Fibroblast of skin of left quadriceps (primary cell): ENCODE results near the gene NR2E3.

Experiments
- DNase-seq, 2 experiments: peaks; one replicate each; pipeline ENCODE4 v3.0.0-alpha.2; 2013; ENCODE audit warnings: low read depth in 2 of 2

Gene NR2E3

DNA sequence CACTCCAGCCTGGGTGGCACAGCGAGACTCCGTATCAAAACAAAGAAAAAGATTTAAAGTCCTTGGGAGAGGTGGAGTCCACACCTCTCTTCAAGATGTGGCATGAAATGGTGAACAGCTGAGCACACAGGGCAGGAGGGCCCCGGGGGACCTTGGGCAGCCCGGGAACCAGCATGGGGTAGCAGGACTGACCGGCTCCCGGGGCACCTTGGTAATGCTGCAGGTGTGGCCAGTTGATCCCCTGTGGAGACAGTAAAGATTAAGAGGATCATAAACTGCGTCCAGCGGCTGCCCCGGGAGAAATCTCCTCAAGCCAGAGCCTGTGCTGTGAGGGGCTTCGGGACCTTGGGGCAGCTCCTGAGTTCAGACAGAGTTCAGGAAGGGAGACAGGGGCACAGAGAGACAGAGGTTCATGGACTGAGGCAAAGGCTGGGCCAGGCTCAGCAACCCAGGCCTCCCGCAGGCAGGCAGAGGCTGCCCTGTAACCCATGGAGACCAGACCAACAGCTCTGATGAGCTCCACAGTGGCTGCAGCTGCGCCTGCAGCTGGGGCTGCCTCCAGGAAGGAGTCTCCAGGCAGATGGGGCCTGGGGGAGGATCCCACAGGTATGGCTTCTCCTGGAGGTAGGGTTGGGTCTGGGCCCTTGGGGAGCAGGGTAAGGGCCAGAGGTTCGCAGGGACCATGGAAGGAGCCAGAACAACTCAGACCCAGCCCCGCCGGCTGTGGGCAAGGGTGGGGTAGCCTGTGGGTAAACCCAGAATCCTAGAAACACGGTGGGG lies at the start of gene NR2E3:
Gene NR2E3, plus strand, starts transcription at position 299 of the 780 bp plus-strand sequence. Its CDS starts 190 bp downstream, at position 489.
- DNase-seq = no peak

DNA sequence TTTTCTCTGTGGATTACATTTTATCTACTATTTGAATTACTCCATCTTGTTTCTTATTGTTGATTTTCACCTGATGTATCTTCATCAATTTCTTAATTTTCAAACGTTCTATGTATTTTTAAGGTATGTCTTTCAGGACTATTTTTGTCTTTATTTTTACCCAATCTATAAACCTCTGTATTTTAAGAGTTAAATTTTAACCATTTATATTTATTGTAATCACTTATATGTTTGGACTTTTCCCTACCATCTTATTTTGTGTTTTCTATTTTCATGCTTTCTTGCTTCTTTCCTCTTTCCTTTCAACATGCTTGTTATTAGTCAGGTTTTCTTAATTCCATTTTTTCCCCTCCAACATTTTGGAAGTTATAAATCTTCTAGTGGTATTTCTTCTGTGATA lies 49.5 kb upstream of the NR2E3 start:
- DNase-seq = no peak

DNA sequence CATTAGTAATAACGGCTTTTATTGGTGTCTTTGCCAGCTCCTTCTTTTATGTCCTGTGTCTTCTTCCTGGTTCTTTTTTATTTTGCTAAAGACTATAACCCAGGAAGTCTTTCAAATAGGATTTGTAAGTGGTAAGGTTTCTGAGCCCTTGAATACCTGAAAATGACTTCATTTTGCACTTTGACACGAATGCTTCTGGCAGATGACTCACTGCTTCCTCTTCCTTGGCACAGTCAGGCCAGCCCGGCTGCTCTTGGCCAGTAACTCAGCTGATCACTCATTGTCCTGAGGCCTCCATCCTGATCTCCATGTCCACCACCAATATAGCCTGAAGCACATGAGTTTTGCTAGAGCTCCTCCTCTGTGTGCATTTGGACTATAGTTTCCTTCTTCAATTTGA lies 48.7 kb upstream of the NR2E3 start:
- no peak for DNase-seq

DNA sequence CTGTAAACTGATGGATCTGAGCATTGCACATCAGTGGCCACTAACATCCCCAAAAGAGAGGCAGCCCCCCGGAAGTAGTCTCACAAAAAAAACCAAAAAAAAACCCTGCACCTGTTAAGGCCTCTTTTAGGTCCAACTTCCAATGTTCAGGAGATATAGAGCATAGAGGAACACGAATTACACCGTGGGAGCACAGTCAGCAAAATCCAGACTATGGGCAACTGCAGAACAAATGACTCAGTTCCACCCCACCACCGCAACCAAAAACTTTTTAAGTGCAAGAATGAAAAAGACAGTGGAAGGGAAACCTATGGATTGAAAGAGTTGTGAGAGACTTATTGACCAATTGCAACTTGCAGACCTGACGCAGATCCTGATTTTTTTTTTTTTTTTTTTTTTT lies 42.2 kb upstream of the NR2E3 start:
- DNase-seq = no peak

DNA sequence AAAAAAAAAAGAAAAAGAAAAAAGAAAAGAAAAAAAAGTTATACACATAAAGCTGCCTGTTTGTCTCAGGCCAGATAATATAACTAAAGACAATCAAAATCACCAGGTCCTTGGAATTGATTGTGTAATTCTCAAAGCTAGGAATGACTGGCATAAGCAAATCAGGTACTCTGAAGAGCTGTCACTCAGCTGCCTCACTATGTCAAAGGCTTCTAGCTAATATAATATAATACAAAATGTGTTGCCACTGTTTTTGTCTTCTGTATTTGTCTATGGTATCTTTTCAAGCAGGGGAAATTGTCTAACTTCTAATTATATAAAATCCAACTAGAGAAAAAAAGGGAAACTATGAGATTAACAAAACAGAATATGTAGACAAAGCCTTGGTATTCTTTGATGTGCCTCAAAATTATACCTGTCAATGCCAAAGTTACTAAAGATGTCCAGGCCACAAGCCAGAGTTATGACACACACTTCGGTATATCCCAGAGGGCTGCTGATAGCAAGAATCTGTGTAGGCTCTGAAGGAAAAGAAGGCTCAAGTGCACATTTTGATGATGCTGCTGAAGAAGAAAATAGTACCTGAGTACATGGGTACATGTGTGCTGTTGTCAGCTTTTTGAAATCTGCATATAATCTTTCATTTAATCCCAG lies 37.0 kb upstream of the NR2E3 start:
- DNase-seq = no peak

DNA sequence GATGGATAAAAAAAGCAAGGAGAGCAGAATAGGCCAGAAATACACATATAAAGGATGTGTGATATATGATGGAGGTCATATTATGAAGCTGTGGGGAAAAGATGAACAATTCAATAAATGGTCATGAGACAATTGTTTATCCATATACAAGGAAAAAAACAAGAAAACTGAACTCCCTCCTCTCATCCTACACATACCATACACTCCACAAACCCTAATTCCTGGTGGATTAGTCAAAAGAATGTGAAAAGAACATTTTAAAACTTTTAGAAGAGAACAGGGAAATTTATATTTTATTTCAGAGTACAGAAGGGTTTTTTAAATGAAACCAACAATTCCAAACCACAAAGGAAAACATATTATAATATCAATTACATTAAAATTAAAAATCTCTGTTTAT lies 34.5 kb upstream of the NR2E3 start:
- DNase-seq = peak in 1 of 2 experiments; percentile 27

DNA sequence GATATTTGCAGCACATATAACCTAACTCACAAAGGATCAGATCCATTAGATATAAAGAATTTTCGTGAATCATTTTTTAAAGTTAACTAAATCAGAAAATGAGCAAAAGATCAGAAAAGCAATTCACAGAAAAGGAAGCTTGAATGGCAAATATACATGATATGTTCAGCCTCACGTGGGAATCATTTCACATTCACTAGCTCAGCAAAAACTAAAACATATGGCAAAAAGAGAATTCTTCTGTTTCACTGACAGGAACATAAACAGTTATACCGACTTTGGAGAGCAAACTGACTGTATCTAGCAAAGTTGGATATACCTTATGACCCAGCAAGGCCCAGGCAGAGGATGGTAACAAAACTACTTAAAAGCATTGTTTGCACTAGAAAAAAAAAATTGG lies 34.0 kb upstream of the NR2E3 start:
- no peak for DNase-seq

DNA sequence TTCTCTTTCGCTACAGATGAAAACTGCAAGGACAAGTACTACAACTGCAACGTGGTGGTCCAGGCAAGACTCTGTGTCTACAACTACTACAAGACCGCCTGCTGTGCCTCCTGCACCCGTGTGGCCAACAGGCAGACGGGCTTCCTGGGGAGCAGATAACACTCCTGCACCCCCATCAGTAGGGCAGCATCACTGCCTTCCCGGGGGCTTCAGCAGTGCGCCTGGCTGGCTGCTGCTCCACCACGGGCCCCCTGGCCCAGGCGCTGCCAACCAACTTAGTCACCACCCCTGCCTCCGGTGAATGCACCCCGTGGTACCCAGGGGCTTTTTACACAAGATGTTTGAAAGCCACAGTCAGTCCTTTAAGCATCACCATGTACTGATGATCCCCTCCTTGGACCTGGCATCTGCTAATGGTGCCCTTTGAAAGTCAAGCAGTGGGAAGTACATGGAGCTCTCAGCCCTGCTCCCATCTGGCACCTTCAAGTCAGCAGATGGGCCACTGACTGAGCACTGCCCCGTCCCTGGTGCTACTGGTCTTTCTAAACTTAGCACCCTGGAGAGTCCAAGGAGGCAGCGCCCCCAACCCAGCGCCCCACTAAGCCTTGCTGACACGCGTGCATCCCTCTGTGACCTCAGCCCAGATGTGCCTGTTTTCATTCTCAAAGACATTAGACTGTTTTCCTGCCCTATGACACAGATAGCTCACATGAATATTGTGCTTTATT lies 33.0 kb upstream of the NR2E3 start:
- no peak for DNase-seq

DNA sequence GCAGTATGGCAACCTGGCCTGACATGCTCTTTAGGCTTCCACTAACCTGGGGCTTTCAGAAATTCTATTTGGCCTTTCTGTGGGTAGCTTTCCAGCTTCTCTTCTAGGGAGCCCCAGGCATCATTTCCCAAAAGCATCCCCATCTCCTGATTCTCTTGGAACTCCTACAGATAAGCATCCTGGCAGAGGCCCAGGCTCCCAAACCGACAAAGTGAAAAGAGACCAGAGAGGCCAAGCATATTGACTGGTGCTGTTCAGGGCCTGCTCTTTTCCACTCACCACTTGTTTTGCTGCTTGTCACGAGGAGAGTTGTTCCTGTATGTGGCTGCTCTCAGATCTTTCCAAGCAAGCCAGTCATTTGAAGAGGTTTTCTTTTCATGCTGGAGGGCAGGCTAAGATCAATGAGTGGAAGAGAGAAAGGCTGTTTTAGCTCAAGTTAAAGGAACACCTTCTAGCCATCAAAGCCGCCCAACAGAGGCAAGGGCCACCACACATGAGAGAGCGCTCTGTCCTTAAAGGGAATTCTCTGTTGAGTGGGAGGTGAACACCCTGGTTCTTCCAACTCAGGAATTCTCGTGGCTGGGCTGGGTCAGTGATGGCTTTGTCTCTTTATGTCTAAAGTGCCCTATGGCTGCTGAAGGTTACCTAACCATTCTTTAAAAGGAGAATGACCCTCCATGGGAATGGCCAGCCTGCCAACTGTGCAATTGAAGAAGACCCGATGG lies 31.1 kb upstream of the NR2E3 start:
- no peak for DNase-seq

DNA sequence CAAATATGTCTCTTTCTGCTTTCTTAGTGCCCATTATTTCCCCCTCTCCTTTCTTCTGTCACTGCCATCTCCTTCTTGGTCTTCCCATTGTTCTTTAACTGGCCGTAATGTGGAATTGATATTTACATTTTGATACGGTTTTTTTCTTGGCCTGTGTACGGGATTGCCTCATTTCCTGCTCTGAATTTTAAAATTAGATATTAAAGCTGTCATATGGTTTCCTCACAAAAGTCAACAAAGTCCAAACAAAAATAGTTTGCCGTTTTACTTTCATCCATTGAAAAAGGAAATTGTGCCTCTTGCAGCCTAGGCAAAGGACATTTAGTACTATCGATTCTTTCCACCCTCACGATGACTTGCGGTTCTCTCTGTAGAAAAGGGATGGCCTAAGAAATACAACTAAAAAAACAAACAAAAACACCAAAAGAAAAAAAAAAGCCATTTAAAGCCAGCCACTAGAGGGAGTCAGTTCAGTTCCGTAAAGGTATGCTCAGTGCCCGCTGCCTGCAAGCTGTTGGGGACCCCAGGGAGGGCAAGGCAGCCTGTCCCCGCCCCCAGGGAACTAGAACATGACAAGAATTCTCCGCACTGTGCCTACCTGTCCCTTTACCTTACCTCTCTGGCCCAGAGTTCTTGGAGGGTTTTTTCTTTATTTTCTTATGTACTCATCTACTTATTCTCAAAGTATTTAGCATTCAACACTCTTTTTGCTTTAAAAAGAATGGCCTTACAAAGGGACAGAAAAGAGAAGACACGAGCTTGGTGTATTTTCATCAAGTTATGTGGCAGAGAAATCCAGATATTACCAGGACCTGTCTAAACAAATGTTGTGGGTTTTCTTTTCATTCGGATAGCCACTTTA lies 30.0 kb upstream of the NR2E3 start:
- DNase-seq = peak in 1 of 2 experiments; percentile 16

DNA sequence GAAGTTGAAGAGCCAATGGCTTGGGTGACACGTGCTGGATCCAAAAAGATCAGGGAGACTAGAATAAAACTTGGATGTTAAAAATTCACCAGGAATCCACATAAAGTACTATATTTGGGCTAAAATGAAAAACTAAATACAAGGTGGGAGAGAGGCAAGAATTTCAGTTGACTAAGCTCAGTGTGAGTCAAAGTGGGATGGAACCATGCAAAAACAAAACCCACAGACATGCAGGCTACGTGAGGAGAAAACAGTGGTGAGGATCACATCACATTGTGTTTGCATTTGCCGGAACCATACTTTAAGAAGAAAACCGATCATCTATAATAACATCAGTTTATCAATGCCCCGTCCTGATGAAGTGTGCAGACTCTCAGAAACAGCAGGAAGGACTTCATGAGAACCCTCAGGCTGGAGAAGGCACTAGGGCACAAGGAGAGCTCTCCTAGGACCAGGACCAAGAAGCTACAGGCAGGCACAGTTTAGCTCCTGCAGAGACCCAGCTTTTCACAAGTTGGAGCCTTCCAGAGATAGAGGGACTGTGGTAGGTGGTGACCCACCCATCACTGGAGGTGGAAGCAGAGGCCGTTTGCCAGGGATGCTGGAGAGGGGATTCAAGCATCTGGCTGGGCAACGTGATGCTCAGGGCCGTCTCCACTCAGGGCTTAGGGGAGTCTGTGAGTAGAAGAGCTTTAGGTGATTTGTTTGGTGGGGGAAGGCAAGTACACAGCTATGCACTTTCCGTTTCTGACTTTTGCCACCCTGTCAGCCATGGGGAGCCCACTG lies 29.0 kb upstream of the NR2E3 start:
- DNase-seq = no peak

DNA sequence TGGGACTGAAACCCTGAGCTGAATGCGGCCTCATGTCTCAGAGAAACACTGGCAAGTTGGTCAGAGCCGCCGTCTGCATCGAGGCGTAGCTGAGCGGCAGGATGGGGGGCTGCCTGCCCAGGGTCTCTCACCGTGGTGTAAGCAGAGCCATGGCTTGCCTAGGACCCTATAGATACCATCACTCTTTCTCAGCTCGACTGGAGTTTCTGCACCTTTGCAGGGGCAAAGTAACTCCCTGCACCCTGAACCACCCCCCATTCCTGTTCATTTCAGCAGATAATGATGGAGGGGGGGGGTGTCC lies 28.4 kb upstream of the NR2E3 start:
- no peak for DNase-seq

DNA sequence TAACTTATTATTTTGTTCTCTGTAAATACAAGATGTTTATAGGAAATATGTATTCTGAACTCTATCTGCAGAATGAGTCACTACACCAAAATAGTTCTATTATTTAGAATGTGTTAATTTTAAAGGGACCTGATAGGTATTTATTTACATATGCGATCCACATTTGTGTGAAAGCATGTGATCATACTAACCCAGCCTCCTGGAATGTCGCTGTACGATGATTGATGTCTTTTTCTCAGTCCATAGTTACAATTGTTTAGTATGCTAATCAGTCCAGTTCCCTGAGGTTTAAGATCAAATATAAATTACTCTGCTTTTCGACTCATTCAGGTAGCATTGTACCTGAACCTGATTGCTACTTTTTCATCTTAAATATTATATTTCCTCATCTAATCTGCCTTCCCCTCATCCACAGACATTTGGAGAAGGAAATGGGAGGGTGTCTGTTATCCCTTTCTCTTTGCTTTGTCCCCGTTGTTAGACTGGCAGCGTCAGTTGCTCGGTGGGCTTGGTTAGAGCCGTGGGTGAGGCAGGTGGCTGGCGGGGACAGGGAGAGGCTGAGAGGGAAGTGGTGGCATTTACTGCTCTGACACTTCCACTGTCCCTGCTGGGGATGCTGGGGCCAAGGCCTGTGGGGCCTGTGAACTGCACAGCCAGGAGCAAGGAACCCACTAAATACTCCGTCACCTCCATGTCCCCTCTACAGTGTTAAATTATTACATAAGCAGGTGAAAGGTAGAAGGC lies 27.8 kb upstream of the NR2E3 start:
- no peak for DNase-seq

DNA sequence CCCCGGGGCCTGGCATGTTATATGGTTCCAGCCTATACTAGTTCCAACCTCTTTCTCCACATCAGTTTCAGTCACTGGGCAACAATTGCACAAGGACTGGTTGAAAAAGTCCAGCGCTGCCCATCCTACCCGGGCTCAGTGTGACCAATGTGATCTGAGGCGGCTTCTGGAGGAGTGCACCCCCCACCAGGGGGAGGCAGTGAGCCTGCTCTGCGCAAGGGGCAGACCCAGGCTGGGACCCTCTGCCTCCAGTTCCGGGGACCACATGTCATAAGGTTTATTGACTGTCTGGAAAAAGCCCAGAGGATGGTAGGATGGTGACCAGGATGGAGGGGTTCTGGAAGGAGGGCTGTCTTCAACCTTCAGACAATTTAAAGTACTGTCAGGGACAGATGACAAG lies 25.6 kb upstream of the NR2E3 start:
- no peak for DNase-seq

DNA sequence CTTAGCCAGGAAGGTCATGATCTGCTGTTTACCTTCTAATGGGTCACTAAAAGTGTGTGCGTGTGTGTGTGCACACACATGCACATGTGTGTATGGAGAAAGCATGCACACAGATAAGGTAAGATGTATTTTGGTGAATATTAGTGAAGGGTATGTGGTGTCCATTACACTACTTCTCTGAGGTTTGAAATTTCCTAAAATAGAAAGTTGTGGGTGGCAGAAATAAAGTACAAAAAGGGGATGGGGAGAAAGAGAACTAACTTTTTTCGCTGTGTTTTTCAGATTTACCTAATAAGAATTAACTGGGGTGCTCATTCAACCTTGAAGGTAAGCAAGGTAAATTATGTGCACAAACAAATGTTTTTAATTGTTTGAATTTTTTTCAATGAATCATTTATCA lies 24.4 kb upstream of the NR2E3 start:
- no peak for DNase-seq

DNA sequence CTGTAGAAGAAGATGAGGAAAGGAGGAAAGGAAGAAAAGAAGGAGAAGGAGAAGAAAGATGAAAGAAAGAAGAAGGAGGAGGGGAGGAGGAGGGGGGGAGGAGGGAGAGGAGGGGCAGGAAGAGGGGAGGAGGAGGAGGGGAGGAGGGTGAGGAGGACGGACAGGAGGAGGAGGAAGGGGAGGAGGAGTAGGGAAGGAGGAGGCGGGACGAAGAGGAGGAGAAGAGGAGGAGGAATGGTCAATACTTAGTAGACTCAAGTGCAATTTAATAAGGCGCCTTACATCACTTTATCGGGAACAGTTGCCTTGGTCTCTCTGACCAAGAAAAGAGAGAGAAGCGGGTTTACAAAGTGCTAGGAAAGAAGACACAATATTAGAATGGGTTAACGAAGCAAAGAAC lies 23.7 kb upstream of the NR2E3 start:
- no peak for DNase-seq

DNA sequence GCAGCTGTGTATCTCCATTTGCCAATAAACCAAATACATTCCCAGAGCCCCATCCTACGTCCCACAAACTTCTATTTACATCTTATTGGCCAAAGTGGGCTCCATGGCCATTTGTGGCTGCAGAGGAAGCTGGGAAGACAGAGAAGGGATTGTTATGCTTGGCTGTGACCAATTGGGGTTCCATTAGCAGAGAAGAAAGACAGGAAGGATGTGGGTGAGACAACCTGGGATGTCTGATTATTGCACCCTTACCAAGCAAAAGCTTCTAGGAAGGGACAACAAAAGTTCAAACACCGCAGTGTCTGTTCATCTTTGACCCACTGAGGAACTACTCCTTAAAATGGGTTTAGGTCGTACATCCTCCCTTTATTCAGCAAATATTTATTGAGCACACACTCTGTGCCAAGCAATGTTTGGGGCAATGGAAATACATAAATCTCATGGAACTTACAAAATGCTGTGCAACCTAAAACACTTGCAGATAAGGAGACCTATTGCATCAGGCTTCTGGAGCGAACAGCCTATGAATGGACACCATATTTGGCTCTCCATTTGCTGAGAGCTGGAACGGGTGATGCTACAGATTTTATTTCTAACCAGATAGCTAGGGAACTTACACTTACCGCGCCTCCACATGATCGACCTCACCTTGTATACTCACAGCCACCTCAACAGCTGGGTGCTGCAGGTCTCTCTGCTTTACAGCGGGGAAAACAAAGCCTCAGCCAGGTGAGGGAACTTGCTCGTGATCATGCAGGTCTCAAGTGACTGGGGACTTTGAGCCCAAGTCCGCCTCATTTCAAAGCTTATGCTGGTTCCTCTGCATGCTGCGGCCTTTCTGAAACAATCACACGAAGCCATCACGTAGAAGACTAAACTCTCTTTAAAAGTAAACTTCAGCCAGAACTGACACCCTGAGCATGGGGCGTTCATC lies 21.4 kb upstream of the NR2E3 start:
- no peak for DNase-seq

DNA sequence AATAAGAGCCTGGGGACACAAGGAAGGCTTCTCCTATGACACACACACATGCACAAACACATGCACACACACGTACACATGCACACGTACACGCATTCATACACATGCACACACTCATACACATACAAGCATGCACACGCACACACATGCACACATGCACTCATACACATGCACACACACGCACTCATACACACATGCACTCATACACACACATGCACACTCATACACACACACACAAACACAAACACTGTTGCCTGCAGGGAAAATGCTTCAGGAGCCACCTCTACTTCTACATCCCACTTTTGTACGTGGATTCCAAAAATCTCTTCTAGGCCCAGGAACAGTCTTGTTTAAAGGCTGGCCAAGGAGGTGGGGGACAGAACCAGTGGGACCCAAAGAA lies 20.7 kb upstream of the NR2E3 start:
- DNase-seq = no peak

DNA sequence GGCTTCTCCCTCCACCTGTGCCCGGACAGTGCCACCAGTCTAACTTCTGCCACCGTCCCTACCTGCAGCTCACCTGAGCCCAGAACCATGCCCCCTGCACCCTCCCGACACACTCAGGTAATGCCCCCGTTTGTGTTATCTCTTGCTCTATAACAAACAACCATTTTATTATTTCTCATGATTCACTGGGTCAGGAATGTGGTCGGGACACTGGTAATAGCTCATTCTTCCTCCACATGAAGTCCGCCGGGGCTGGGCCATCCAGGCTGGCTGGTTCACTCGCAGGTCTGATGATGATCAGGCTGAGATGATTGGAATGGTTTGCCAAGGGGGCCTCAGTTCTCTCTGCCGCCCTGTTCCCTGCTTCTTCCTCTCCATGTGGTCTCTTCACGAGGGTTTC lies 20.3 kb upstream of the NR2E3 start:
- DNase-seq = no peak
